GM12878 (cell line): ENCODE data around the gene GJD2. TPM values are rescaled to one million over a fixed set of nuclear protein-coding genes. Genes with fewer than 3 reads are reported as not detected.

Source experiments
- ATAC-seq: fragments of 200-7000 bp; cut with Tn5 transposase; 3 replicates; pipeline ENCODE4 v1.9.1; 2020; ENCODE audit warnings: mild to moderate bottlenecking, moderate library complexity
- BruUV-seq: library from RNA; stranded (reverse); fragments of 400-500 nt; replicated peaks from 2 replicates; lab custom pipeline; 2021; lab: Mats Ljungman, UMichigan
- CTCF ChIA-PET: fragments of 300-600 bp; sonication (Branson Sonifier 250); formaldehyde crosslinking; extraction: SDS; loops from one replicate; lab custom pipeline; 2021; ENCODE audit warnings: inconsistent platforms; lab: Yijun Ruan, JAX
- POLR2A ChIA-PET: fragments of 350-600 bp; formaldehyde crosslinking; extraction: SDS; loops from one replicate; lab custom pipeline; 2021; ENCODE audit warnings: inconsistent platforms; lab: Charles Lee
- RAD21 ChIA-PET: fragments of 300-600 bp; sonication (Branson Sonifier 250); formaldehyde crosslinking; loops from one replicate; lab custom pipeline; 2023; ENCODE audit warnings: antibody characterized with exemption; ENCODE audit not compliant: unreplicated experiment; lab: Charles Lee
- SMC1A ChIA-PET: fragments of 300-600 bp; sonication (Branson Sonifier 250); formaldehyde crosslinking; loops from one replicate; lab custom pipeline; 2023; ENCODE audit not compliant: unreplicated experiment, uncharacterized antibody; lab: Charles Lee
- DNase-seq: peaks from one replicate; pipeline ENCODE4 v3.0.0-alpha.2; 2011; ENCODE audit warnings: low read depth, low spot score
- FAIRE-seq: peaks from 3 replicates; lab custom pipeline; 2011; peaks lifted over from hg19 to GRCh38; lab: Jason Lieb, UNC
- H2AFZ ChIP-seq: 2 replicates; pipeline ENCODE4 v1.6.0; 2011; ENCODE audit warnings: low read depth, low read length, control low read depth; ENCODE audit not compliant: control insufficient read depth
- H3K27ac ChIP-seq: 2 replicates; pipeline ENCODE4 v1.5.1; 2011; ENCODE audit warnings: control low read depth; ENCODE audit not compliant: control insufficient read depth, insufficient read depth
- H3K27me3 ChIP-seq, 2 experiments: replicated peaks in 1 of 2; 2 replicates each; pipeline versions ENCODE4 v1.6.0 to v1.6.1; 2011; ENCODE audit warnings: low read length in 1 of 2; ENCODE audit not compliant: control insufficient read depth in 2 of 2, insufficient read depth in 2 of 2
- H3K36me3 ChIP-seq, 2 experiments: 2 replicates each; pipeline ENCODE4 v1.5.1; 2011; ENCODE audit warnings: low read length in 1 of 2; ENCODE audit not compliant: control insufficient read depth in 2 of 2, insufficient read depth in 2 of 2
- H3K4me1 ChIP-seq: 2 replicates; pipeline ENCODE4 v1.6.1; 2011; ENCODE audit warnings: mild to moderate bottlenecking, low read length, moderate library complexity, mixed read lengths; ENCODE audit not compliant: control insufficient read depth, insufficient read depth
- H3K4me2 ChIP-seq: 2 replicates; pipeline ENCODE4 v1.6.0; 2011; ENCODE audit warnings: control low read depth; ENCODE audit not compliant: control insufficient read depth, insufficient read depth
- H3K4me3 ChIP-seq: fragments of 200-600 bp; sonication (generic); 2 replicates; pipeline ENCODE4 v1.5.1; 2016
- H3K79me2 ChIP-seq: 2 replicates; pipeline ENCODE4 v1.6.0; 2011; ENCODE audit warnings: low read length; ENCODE audit not compliant: control insufficient read depth, insufficient read depth
- H3K9ac ChIP-seq: 2 replicates; pipeline ENCODE4 v1.8.0; 2011; ENCODE audit warnings: low read length, control low read depth, mixed read lengths; ENCODE audit not compliant: control insufficient read depth, insufficient read depth
- H3K9me3 ChIP-seq: replicated peaks from 3 replicates; pipeline ENCODE4 v1.5.1; 2011; ENCODE audit warnings: mild to moderate bottlenecking, low read length; ENCODE audit not compliant: control insufficient read depth, insufficient read depth
- H4K20me1 ChIP-seq: 2 replicates; pipeline ENCODE4 v1.6.0; 2011; ENCODE audit not compliant: control insufficient read depth, insufficient read depth
- CHD1 ChIP-seq: IDR thresholded peaks from 2 replicates; pipeline ENCODE4 v1.6.1; 2012; ENCODE audit warnings: low read depth, low read length, improper control_type of control experiment
- CHD4 ChIP-seq: fragments of 200-600 bp; sonication (generic); IDR thresholded peaks from 2 replicates; pipeline ENCODE4 v1.6.1; 2016; ENCODE audit warnings: mild to moderate bottlenecking
- CREB1 ChIP-seq: IDR thresholded peaks from 2 replicates; pipeline ENCODE4 v1.6.1; 2012; ENCODE audit warnings: low read depth, mild to moderate bottlenecking, inconsistent platforms
- DPF2 ChIP-seq: fragments of 450-650 bp; IDR thresholded peaks from 2 replicates; pipeline ENCODE4 v1.6.1; 2017; ENCODE audit warnings: mild to moderate bottlenecking
- JUNB ChIP-seq: IDR thresholded peaks from 2 replicates; pipeline ENCODE4 v1.6.1; 2016; ENCODE audit warnings: antibody characterized with exemption, mild to moderate bottlenecking
- KLF5 ChIP-seq: fragments of 450-650 bp; IDR thresholded peaks from 2 replicates; pipeline ENCODE4 v1.6.1; 2014; ENCODE audit warnings: mild to moderate bottlenecking; ENCODE audit not compliant: partially characterized antibody
- POLR2AphosphoS2 ChIP-seq: IDR thresholded peaks from 2 replicates; pipeline ENCODE4 v1.6.1; 2011; ENCODE audit warnings: low read depth, mild to moderate bottlenecking, low read length, improper control_type of control experiment, moderate library complexity
- RELA ChIP-seq: fragments of 450-650 bp; IDR thresholded peaks from 2 replicates; pipeline ENCODE4 v1.8.0; 2014; ENCODE audit warnings: borderline replicate concordance; ENCODE audit not compliant: partially characterized antibody
- SMC3 ChIP-seq: IDR thresholded peaks from 2 replicates; pipeline ENCODE4 v1.6.1; 2011; ENCODE audit warnings: low read length, improper control_type of control experiment, borderline replicate concordance
- SUZ12 ChIP-seq: fragments of 200-600 bp; sonication (generic); IDR thresholded peaks from one replicate; pipeline ENCODE4 v1.6.1; 2018; ENCODE audit warnings: antibody characterized with exemption, mild to moderate bottlenecking; ENCODE audit not compliant: unreplicated experiment
- TAF1 ChIP-seq: IDR thresholded peaks from 2 replicates; pipeline ENCODE4 v1.6.1; 2011; ENCODE audit warnings: mild to moderate bottlenecking, low read depth, low read length, borderline replicate concordance
- WRNIP1 ChIP-seq: IDR thresholded peaks from 2 replicates; pipeline ENCODE4 v1.6.1; 2011; ENCODE audit warnings: low read depth, low read length, improper control_type of control experiment, borderline replicate concordance
- ZBED1 ChIP-seq: IDR thresholded peaks from 2 replicates; pipeline ENCODE4 v1.6.1; 2016; ENCODE audit warnings: borderline replicate concordance
- WGBS: methylation state at CpG from one replicate; pipeline ENCODE4 v1.1.6; 2016; ENCODE audit warnings: low lambda C conversion rate; ENCODE audit not compliant: insufficient replicate concordance, insufficient coverage; ENCODE audit errors: missing lambda C conversion rate; 5-methylcytosine and 5-hydroxymethylcytosine counted together
- in situ Hi-C: fragments of 300-500 bp; cut with MboI; formaldehyde crosslinking; loops from 9 replicates; pipeline ENCODE4 v1.14.3; 2018; ENCODE audit warnings: mixed read lengths
- intact Hi-C: fragments of 100-400 bp; cut with micrococcal nuclease; formaldehyde crosslinking; loops from one replicate; pipeline ENCODE4 v1.14.2; 2022; ENCODE audit not compliant: unreplicated experiment
- polyA plus RNA-seq, 11 experiments: library from polyadenylated mRNA; depleted of rRNA in 4 of 11; unstranded in 6 of 11; stranded (reverse) in 5 of 11; fragments of >200 nt; fragmentation: Nextera tagmentation in 4 of 11; fragmentation: Illumina TruSeq in 1 of 11; extraction: Ambion mirVana in 4 of 11; extraction: Trizol in 1 of 11; gene quantifications; 1 replicate in 1 of 11; 2 replicates in 10 of 11; pipeline versions ENCODE4 v1.2.1 to v1.2.3, GENCODE V29; 2011 to 2016; ENCODE audit warnings: inconsistent platforms in 2 of 11, missing spikeins in 2 of 11, low read depth in 1 of 11
- total RNA-seq, 4 experiments: library from RNA; depleted of rRNA in 3 of 4; stranded (reverse); fragments of >200 nt in 3 of 4; fragmentation: Illumina TruSeq in 1 of 4; extraction: Trizol in 1 of 4; gene quantifications; 2 replicates each; pipeline versions ENCODE4 v1.2.1 to v1.2.3, GENCODE V29; 2013 to 2021
- TF ChIP-seq, protein P1 (sequence below): IDR thresholded peaks from 2 replicates; pipeline ENCODE4 v1.6.1; 2012; ENCODE audit warnings: improper control_type of control experiment, low read depth, low read length; ENCODE audit not compliant: insufficient replicate concordance

GJD2 gene
- total and polyA plus RNA-seq, 10 of the 15 experiments (the other 5 are each of a cell fraction or from before 2014, with no cell fraction given): not detected

DNA sequence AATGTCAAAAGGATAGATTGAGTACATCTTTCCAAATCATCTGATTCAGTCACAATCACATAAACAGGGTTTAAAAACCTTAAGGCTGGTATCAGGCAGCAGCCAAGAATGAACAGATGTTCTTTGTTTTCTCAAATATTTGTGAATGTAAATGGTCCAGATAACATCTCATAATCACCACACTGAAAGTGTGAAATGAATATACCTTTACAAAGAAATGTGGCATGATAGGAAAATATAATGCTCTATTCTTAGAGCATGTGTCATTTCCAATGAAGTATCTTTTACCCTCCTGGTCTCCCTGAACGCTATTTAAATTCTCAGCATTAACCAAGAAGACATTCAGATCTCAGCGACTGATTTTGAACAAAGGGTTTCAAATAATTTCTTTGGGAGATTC, 49.3 kb upstream of the GJD2 start (continued):
- TF ChIP-seq, protein P1, sequence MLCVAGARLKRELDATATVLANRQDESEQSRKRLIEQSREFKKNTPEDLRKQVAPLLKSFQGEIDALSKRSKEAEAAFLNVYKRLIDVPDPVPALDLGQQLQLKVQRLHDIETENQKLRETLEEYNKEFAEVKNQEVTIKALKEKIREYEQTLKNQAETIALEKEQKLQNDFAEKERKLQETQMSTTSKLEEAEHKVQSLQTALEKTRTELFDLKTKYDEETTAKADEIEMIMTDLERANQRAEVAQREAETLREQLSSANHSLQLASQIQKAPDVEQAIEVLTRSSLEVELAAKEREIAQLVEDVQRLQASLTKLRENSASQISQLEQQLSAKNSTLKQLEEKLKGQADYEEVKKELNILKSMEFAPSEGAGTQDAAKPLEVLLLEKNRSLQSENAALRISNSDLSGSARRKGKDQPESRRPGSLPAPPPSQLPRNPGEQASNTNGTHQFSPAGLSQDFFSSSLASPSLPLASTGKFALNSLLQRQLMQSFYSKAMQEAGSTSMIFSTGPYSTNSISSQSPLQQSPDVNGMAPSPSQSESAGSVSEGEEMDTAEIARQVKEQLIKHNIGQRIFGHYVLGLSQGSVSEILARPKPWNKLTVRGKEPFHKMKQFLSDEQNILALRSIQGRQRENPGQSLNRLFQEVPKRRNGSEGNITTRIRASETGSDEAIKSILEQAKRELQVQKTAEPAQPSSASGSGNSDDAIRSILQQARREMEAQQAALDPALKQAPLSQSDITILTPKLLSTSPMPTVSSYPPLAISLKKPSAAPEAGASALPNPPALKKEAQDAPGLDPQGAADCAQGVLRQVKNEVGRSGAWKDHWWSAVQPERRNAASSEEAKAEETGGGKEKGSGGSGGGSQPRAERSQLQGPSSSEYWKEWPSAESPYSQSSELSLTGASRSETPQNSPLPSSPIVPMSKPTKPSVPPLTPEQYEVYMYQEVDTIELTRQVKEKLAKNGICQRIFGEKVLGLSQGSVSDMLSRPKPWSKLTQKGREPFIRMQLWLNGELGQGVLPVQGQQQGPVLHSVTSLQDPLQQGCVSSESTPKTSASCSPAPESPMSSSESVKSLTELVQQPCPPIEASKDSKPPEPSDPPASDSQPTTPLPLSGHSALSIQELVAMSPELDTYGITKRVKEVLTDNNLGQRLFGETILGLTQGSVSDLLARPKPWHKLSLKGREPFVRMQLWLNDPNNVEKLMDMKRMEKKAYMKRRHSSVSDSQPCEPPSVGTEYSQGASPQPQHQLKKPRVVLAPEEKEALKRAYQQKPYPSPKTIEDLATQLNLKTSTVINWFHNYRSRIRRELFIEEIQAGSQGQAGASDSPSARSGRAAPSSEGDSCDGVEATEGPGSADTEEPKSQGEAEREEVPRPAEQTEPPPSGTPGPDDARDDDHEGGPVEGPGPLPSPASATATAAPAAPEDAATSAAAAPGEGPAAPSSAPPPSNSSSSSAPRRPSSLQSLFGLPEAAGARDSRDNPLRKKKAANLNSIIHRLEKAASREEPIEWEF: no peak
- no peak for TF ChIP-seq CREB1
- TF ChIP-seq JUNB: no peak
- TF ChIP-seq WRNIP1: no peak
- TF ChIP-seq CHD1: no peak
- no peak for TF ChIP-seq ZBED1

DNA sequence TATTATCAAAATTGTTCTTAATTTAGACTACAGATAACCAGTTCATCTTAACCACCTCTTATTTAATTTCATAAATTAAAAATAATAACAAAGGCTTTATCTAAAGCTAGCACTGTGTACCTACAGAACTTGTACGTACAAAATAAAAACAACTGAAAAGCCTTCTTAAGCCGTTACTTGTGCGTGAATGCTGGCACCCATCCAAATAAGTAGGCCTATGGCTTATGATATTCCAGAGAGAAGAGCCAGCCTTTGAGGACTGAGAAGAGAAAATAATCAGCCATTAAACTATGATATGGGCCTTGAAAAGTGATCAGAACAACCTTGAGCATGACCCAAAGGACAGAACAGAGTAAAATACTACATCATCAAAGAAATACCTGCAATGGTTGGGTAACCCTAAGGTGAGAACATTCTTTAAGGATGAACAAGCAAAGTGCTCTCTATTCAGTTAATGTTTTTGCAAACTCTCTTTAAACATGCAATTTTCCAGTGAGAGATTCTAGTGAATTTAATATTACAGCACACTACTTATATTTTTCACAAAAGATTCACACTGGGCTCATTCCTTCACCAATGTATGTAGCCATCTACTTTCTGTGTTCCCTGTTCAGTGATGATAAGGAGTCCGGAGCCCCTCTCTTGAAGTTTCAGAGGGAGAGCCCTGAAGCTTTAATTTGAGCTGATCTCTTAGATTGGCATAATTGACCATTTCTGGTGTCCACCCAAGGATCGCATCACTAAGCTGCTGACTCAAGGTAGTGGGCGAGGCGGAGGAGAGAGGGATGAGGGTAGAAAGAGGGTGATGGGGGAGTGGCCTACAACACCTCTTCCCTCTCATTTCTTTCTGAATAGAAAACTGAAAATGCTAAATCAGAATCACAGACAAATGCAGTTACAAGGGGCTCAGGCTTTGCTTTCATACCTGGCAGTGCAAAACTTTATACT, 48.3 kb upstream of the GJD2 start:
- Histone ChIP-seq H3K27me3 (peaks cover 0 to 2% of the 10 kb centered on the region in 2 experiments; a peak in 2 of 4 replicates), H3K4me1 (no peaks in the 10 kb centered on the region), H3K79me2 (no peaks in the 10 kb centered on the region), H3K4me3 (no peak overlapping the region), H3K9me3 (no peaks in the 10 kb centered on the region; the same call in 2 of the 3 replicates), H3K9ac (no peak overlapping the region), H2AFZ (no peak overlapping the region), H3K4me2 (no peak overlapping the region), H4K20me1 (no peaks in the 10 kb centered on the region), H3K27ac (no peak overlapping the region), H3K36me3 (no peaks in the 10 kb centered on the region)
- in situ Hi-C loops (no loop called here), intact Hi-C loops (no loop called here)
- DNase-seq (no peak), ATAC-seq (no peak), FAIRE-seq (no peak)
- 46% methylated on average over 7 of the region's 7 CpGs for WGBS
- ChIA-PET RAD21 (no interaction called here), CTCF (interaction anchor here (0.6 kb wide), 1 partner anchor 730 kb away, joined by 3 read pairs; no protein-coding TSS in a partner anchor), SMC1A (no interaction called here), POLR2A (no interaction called here)
- no TSS peak for BruUV-seq
- no peak for TF ChIP-seq POLR2AphosphoS2
- no peak for TF ChIP-seq SMC3
- no peak for TF ChIP-seq TAF1
- no peak for TF ChIP-seq RELA
- no peak for TF ChIP-seq CHD4
- TF ChIP-seq DPF2: no peak
- TF ChIP-seq KLF5: no peak
- TF ChIP-seq SUZ12: no peak
